ENCODE data around the gene MICOS13. TPM values are rescaled to one million over a fixed set of nuclear protein-coding genes. Genes with fewer than 3 reads are reported as not detected.

MICOS13 gene
- total RNA-seq, 1 experiment from 2014 or later, result 32.5 TPM

GRCh38 chr19:5692723-5693194, 12.4 kb upstream of the MICOS13 start:
- peaks cover 10% of the 10 kb centered on the region; the same call in 1 of the 2 replicates for H3K4me1 Mint-ChIP-seq
- H3K27me3 Mint-ChIP-seq (ENCODE audit: low read depth), result peaks cover 5% of the 10 kb centered on the region; the same call in 1 of the 2 replicates
- DNase-seq (ENCODE audit: low spot score) (no peak), ATAC-seq (no peak)
- CTCF ChIA-PET, result no interaction called here
- peak overlapping the region; percentile 70; the same call in 1 of the 2 replicates for H3K27ac Mint-ChIP-seq
- POLR2A ChIA-PET, result no interaction called here
- no peaks in the 10 kb centered on the region for H3K9me3 Mint-ChIP-seq
- peaks cover 42% of the 10 kb centered on the region for H3K36me3 Mint-ChIP-seq
- peak overlapping the region; percentile 99 for H3K4me3 Mint-ChIP-seq
- TF ChIP-seq ARID4B (CRISPR knock-in tag; IDR thresholded peaks at IDR 0.05; ENCODE audit: borderline replicate concordance) (no peak), AFF4 (CRISPR knock-in tag; IDR thresholded peaks at IDR 0.05; ENCODE audit: borderline replicate concordance) (no peak), PRRX2 (CRISPR knock-in tag; IDR thresholded peaks at IDR 0.05) (no peak), RORB (CRISPR knock-in tag; IDR thresholded peaks at IDR 0.05) (no peak), ZNF416 (CRISPR knock-in tag; IDR thresholded peaks at IDR 0.05) (no peak), RELA (CRISPR knock-in tag; IDR thresholded peaks at IDR 0.05; ENCODE audit: borderline replicate concordance) (no peak), ETV6 (CRISPR knock-in tag; IDR thresholded peaks at IDR 0.05) (no peak), JUN (CRISPR knock-in tag; IDR thresholded peaks at IDR 0.05) (no peak), ZNF423 (CRISPR knock-in tag; IDR thresholded peaks at IDR 0.05) (no peak), KAT7 (CRISPR knock-in tag; IDR thresholded peaks at IDR 0.05; ENCODE audit: borderline replicate concordance) (no peak), IRF2 (CRISPR knock-in tag; IDR thresholded peaks at IDR 0.05; ENCODE audit: borderline replicate concordance, low read depth) (no peak), ERG (CRISPR knock-in tag; IDR thresholded peaks at IDR 0.05) (no peak; the same call in 1 of the 2 replicates), NFE2L1 (CRISPR knock-in tag; IDR thresholded peaks at IDR 0.05) (no peak), USF2 (CRISPR knock-in tag; IDR thresholded peaks at IDR 0.05) (no peak)
- TF ChIP-seq, protein P1, sequence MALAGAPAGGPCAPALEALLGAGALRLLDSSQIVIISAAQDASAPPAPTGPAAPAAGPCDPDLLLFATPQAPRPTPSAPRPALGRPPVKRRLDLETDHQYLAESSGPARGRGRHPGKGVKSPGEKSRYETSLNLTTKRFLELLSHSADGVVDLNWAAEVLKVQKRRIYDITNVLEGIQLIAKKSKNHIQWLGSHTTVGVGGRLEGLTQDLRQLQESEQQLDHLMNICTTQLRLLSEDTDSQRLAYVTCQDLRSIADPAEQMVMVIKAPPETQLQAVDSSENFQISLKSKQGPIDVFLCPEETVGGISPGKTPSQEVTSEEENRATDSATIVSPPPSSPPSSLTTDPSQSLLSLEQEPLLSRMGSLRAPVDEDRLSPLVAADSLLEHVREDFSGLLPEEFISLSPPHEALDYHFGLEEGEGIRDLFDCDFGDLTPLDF (CRISPR knock-in tag; IDR thresholded peaks at IDR 0.05), result no peak
- TF ChIP-seq, protein P2, sequence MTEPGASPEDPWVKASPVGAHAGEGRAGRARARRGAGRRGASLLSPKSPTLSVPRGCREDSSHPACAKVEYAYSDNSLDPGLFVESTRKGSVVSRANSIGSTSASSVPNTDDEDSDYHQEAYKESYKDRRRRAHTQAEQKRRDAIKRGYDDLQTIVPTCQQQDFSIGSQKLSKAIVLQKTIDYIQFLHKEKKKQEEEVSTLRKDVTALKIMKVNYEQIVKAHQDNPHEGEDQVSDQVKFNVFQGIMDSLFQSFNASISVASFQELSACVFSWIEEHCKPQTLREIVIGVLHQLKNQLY (CRISPR knock-in tag; IDR thresholded peaks at IDR 0.05), result no peak
